GM21723 (cell line): Measurements from ENCODE around the gene ALDH4A1.

Source experiments
- ATAC-seq: cut with Tn5 transposase; IDR thresholded peaks from one replicate; pipeline ENCODE4 v1.9.1; 2021; ENCODE audit warnings: mild to moderate bottlenecking, moderate library complexity; ENCODE audit not compliant: unreplicated experiment

Gene ALDH4A1

GRCh38 chr1:18902523-18903290 is at the start of gene ALDH4A1:
ALDH4A1 (minus strand) TSS chr1:18902555; CDS start chr1:18902523, 32 bp downstream.
- peak; percentile 96 for ATAC-seq

- ATAC-seq, result peak; percentile 44
Observed at GRCh38 chr1:18951818-18952391, 49.5 kb upstream of the ALDH4A1 start.

GRCh38 chr1:18951416-18951815 is 49.1 kb upstream of the ALDH4A1 start:
- no peak for ATAC-seq

- ATAC-seq, result no peak
Observed at GRCh38 chr1:18950401-18951026, 48.2 kb upstream of the ALDH4A1 start.

- ATAC-seq, result no peak
Observed at GRCh38 chr1:18949686-18950400, 47.5 kb upstream of the ALDH4A1 start.

- ATAC-seq, result no peak
Observed at GRCh38 chr1:18948913-18949685, 46.7 kb upstream of the ALDH4A1 start.

- ATAC-seq, result no peak
Observed at GRCh38 chr1:18948048-18948912, 45.9 kb upstream of the ALDH4A1 start.

GRCh38 chr1:18947570-18947969 is 45.2 kb upstream of the ALDH4A1 start:
- ATAC-seq, result no peak

- ATAC-seq, result no peak
Observed at GRCh38 chr1:18946550-18947381, 44.4 kb upstream of the ALDH4A1 start.

GRCh38 chr1:18945401-18945849 is 43.1 kb upstream of the ALDH4A1 start:
- no peak for ATAC-seq

GRCh38 chr1:18944810-18945209 is 42.5 kb upstream of the ALDH4A1 start:
- no peak for ATAC-seq

- ATAC-seq, result no peak
Observed at GRCh38 chr1:18943914-18944572, 41.7 kb upstream of the ALDH4A1 start.

- ATAC-seq, result no peak
Observed at GRCh38 chr1:18943162-18943561, 40.8 kb upstream of the ALDH4A1 start.

GRCh38 chr1:18942340-18942739 is 40.0 kb upstream of the ALDH4A1 start:
- ATAC-seq, result no peak

- no peak for ATAC-seq
Observed at GRCh38 chr1:18941221-18942141, 39.1 kb upstream of the ALDH4A1 start.

GRCh38 chr1:18940303-18941020 is 38.1 kb upstream of the ALDH4A1 start:
- no peak for ATAC-seq
